HG03196 (cell line): Measurements from ENCODE around the gene SELENON.

Source experiments
- ATAC-seq: cut with Tn5 transposase; IDR thresholded peaks from one replicate; pipeline ENCODE4 v1.9.1; 2021; ENCODE audit not compliant: unreplicated experiment

The SELENON gene

DNA sequence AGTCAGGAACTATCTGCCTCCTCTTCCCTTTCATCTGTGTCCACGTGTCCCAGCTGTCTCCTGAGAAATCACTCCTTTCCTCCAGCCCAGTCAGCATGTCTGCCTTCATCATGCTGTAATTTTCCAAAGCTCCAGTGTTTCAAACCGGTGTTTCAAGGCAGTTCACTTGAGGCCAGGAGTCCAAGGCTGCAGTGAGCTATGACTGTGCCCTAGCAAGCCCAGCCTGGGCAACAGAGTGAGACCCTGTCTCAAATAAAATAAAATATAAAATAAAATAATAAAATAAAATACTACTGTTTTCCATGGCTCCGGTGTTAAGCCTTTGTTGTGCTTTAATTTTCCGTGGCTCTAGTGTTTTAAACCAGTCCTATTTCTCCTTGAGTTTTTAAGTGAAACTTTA, 7.9 kb upstream of the SELENON start:
- no peak for ATAC-seq

DNA sequence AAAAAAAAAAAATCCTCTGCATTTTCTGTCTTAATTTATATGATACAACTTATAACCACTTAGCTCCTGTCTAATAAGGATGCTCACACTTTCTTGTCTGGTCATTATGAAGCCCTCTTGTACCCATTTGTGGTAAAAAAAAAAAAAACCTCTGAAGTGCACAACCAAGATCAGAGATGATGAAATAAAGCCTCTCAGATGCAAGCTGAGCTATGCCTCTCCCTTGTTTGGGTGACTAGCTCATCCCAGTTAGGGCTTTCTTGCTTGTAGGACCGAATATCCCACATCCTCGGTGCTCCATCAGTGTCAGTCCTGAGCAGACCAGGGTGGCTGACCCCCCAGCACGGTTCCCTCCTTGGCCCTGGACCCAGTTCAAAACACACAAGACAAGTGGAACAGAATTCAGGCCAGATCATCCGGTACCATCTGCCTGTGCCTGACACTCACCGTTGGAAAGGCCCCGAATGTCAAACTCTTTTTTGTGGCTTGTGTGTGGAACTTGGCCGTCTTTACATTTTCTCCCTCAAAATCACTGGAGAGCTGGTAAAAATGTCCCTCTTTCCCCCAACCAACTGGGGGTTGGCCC, 6.3 kb upstream of the SELENON start:
- no peak for ATAC-seq

DNA sequence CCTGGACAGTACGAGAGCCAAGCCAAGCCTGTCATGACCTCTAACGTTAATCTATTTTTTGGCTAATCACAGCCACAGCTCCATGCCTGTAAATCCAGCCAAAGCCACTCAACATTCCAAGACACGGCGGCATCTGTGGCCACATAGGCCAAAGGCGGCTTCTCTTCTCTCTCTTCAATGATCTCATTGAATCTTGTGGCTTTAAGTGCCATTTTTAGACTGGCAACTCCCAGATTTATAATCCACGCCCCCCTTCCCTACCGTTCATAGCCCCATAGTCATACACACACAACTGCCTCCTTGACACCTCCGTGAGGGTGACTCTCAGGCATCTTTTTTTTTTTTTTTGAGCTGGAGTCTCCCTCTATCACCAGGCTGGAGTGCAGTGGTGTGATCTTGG, 5.7 kb upstream of the SELENON start:
- no peak for ATAC-seq

DNA sequence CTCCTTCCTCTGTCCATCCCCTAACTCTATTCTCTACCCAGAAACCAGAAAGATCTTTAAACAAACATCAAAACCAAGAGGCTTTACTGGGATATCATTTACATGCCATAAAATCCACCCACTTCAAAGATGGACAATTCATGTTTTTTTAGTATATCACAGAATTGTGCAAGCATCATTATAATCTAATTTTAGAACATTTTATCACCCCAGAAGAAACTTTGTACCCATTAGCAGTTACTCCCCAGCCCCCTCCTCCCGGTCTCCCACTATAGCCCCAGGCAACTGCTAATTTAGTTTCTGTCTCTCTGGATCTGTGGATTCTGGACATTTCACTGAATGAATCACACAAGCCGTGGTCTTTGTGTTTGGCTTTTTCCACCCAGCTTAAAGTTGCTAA, 4.8 kb upstream of the SELENON start:
- no peak for ATAC-seq

DNA sequence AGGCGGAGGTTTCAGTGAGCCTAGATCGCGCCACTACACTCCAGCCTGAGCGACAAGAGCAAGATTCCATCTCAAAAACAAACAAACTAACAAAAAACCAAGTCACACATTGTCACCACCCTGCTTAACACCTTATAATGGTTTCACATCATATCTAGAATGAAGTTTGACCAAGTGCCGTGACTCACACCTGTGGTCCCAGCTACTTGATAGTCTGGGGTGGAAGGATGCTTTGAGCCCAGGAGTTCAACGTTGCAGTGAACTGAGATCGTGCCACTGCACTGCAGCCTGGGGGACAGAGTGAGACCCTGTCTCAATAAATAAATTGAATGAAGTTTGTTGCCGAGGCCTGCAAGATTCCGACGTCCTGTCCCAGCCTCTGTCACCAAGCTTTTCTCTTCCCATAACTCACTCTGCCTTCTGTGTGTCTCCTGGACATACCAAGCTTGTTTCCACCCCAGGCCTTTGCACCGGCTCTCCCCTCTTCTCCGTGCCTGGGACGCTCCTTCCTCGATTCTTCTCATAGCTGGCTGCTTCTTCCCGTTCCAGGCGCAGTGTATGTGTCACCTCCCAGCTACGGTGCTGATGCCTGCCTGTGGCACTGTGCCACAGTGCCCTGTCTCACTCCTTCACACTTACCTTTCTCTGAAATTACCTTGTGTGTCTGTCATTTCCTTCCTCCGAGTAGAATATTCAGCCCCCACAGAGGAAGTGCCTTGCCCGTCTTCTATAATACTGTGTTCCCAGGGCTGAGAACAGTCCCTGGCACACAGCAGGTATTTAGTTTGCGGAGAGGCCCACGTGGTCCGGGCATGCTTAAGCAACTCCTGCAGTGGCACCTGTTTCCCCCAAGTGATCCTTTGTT, 3.8 kb upstream of the SELENON start:
- ATAC-seq = no peak

DNA sequence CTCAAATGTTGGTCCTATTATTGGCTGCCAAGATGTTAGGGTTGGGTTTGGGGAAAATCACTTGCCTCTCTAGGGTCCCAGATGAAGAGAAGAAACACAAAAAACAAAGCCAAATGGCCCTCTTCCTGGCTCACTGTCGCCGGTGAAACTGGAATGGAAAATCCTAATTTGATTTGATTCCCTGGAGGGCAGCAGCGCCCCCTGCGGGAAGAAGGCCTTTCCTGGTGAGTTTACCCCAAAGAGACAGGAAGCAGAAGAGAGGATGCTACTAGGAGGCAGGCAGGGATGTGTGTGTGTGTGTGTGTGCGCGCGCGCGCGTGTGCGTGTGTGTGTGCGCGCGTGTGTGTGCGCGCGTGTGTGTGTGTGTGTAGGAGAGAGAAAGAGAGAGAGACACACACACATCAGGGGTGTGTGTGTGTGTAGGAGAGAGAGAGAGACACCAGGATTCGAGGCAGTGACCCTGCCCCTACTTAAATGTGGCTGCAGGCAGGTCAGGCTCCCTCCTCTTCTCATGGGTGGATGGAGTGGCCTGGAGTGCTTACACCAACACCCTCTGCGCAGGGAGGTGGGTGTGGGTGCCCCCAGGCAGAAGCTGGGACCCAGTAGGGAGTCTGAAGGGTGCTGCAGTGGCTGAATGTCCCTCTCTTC, 3.1 kb upstream of the SELENON start:
- ATAC-seq = no peak

DNA sequence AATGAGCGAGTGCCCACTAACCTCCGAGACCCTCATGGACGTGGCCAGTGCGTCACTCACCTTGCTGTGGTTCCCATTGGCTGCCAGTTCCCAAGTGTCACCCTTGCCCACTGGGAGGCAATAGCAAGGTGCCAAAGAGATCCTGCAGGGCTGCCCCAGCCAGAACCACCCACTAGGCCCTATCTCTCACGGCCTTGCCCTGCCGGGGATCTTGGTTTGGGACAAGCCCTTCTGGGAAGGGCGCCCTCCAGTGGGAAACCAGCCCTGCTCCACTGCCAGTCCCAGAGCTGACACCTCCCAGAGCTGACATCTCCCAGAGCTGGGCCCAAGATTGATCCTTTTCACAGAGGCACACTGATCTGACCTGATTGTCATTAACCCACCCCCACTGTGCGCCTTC, 2.1 kb upstream of the SELENON start:
- ATAC-seq = no peak

DNA sequence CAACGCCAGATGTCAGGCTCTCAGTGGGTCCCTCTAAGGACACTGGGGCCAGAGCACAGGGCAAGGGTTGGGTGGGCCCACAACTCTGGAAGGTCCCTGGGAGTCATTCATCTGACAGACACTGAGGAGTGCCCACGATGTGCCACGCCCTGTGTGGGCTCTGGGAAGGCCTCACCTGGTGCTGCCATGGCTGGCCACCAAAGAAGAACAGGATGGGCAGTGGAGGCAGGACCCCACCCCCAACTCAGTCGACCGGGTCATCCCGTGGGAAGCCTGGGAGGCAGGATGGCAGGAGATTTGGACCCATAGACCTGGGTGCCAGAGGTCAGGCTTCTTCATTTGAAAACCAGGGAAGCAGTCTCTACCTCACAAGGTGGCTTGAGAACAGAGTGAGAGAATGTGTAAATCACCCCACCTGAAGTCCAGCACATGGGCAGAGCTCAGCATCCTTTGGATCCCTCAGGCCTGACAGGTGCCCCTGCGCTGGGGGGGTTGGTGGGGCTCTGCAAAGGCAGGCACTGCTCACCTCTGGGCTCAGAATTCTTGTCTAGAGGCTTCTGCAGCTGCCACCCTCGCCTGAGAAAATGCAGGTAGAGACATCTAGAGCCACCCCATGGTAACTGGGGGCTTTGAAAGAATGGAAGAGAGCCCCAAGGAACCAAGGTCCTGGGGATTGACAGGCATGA, 1.2 kb upstream of the SELENON start:
- ATAC-seq = no peak

DNA sequence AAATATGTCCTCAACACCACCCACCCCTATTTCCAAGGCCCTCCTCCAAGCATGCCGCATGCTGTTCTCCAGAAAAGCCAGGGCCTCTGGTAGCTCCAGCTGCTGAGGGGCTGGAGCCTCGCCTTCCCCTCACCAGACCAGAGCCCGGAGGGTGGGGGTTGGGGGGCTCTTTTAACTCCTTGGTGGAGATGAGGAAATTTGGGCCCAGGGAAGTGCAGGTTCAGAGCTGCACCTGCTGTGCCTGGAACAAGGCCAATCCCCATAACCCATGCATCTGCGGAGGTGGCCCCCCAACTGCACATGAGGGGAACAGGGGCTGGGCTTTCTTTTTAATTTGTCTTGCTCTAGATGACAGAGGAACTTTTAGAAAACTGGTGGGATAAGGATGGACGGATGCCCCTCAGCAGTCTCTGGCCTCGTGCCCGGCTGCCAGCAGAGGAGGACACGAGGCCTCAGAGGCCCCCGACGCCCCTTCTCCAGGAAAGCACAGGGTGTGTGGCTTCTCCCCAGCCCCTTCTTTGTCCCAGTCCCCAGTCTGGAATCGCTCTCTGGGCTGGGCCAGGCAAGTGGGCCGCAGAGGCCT, 550 bp upstream of the SELENON start:
- ATAC-seq = no peak

DNA sequence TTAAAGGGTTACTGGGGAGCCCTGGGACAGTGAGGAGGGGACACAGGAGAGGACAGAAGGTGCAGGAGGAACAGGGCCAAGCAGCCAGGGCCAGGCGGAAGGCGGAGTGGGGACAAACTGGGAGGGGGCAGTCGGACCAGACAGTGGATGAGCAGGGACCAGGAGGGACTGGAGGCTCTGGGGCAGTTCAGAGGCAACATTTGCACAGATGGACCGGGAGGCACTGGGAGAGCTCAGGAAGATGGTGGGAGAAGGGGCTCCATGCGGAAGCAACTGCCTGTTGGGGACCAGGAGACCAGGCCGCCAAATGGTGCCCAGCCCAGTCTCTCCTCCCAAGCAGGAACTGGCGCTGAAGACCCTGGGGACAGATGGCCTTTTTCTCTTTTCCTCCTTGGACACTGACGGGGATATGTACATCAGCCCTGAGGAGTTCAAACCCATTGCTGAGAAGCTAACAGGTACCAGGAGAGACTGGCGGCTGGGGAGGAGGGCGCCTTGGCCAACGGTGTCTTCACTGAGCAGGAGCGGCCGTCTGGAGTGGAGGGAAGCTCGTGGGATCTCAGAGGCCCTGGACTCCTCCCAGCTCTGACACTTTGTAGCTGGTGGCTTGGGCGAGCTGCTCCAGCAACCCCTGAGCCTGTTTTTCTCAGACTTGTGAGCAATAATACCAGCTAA, 847 bp downstream of the SELENON start:
- ATAC-seq = no peak

DNA sequence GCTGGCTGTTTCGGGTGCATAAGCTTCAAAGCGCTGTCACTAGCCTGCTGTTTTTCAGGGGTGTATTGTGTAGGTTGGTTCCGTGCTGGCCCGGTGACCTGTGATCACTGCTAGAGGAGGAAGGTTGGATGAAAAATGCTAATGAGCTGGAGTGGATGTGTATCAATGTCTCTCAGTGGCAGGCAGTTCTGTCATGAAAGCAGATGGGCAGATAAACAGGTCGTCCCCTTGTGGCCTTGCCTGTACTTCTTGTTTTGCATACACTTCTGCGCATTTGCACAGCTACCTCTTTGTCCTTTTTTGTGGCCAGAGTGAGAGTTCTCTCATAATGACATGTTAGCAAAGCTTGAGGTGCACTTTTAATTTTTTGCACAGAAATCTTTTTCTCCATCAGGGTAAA, 2.9 kb downstream of the SELENON start:
- no peak for ATAC-seq

DNA sequence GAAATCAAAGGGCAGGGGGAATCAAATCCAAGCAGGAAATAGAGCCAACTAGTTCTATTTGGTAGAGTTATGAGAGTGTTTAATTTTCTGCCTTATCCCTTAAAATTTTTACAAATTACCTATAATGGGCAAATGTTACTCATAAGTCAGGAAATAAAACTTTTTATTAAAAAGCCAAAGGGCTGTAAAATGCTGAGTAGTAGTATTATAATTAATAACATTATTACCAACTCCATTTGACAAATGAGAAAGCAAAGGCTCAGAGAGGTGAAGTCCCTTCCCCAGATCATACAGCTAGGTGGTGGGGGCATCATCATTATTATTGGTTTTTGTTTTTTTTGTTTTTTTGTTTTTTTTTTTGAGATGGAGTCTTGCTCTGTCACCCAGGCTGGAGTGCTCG, 3.4 kb downstream of the SELENON start:
- no peak for ATAC-seq

DNA sequence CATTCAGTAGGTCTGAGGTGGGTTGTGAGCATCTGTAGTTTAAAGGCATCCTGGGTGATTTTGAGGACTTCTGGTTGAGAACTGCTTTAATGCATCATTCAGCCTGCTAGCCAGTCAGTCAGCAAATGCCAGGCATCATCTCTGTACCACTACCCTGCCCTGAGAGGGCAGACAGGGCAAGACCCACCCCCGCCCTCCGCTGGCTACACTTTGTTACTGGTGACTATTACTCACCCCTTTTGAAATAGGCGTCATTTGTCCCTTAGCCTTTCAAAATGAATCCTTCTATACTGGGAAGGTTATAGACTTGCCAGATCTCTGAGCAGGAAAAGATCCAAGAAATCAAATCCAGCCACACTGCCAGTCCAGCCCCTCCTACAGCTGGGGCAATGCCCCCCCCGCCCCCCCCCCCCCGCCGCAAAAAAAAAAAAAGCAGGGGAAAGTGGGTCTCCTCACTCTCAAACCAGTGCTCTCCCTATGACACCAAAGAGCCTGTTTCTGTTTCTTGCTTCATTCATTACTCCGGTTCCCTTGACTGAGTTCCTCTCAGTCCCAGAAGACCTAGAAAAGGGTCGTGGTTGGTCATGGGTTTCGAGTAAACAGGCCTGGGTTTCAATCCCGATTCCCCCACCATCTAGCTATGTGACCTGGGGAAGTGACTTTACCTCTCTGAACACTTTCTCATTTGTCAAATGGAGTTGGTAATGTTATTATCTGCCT, 4.4 kb downstream of the SELENON start:
- ATAC-seq = no peak

DNA sequence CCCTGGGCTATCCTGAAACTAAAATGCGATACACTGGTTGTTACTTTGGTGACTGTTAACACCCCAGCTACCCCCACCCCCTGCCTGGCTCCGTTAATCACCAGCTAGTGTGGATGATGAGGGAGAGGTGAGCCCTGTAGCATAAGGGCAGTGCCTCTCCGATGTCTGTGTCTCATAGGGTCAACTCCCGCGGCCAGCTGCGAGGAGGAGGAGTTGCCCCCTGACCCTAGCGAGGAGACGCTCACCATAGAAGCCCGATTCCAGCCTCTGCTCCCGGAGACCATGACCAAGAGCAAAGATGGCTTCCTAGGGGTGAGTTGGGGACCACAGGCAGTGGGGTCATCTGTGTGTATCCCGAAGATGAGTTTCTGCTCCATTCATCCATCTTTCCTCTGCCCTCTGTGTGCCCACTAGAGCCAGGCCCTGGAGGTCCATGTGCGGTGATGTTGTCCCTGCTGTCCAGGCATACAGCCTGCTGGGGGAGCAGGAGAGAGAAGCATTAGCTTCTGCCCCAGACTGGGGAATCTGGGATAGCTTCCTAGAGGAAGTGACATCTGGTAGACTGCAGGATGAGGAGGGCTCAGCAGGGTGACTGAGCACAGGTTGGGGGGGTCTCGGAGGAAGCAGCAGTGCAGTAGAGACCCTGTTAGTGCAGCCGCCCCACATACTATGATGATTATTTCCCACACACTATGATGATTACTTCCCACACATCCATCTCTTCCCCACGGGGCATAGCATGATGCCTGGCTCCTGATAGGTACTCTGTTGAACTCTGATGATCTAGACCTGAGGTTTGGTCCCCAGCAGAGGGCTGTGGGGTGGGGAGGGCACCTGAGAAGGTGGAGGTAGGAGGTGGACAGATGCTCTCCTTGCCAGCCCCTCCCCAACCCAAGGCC, 5.2 kb downstream of the SELENON start:
- ATAC-seq = no peak

DNA sequence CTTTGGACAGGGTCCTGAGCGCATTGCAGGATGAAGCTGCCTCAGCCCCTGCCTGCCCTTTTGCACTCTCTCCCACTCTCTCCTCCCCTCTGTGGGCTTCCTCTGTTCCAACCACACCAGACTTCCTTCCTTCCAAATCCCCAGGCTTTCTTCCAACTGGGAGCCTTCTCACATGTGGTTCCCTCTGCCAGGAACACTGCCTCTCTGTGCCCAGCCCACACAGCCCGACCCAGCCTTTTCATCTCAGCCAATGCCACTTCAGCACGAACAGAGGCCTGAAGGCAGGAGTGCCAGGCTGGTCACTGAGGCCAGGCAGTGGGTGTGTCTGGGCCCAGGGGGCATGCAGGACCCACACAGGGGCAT, 5.9 kb downstream of the SELENON start:
- ATAC-seq = no peak

DNA sequence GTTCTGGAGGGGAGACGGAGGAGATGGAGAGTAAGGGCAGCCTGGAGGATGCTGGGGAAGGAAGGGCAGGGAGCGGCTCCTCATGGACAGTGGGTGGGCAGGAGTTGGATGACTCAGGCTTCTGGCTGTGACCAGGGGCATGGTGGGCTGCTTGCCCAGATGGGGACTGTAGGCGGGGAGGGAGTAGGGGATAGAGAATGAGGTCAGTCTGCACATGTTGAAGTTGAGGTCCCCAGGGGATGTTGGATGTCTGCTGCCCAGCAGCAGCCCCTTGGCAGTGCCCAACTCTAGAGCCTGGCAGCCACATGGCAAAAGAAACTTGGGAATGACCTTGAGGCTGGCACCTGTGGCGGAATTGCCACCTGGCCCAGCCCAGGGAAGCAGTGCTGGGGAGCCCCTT, 6.4 kb downstream of the SELENON start:
- no peak for ATAC-seq

DNA sequence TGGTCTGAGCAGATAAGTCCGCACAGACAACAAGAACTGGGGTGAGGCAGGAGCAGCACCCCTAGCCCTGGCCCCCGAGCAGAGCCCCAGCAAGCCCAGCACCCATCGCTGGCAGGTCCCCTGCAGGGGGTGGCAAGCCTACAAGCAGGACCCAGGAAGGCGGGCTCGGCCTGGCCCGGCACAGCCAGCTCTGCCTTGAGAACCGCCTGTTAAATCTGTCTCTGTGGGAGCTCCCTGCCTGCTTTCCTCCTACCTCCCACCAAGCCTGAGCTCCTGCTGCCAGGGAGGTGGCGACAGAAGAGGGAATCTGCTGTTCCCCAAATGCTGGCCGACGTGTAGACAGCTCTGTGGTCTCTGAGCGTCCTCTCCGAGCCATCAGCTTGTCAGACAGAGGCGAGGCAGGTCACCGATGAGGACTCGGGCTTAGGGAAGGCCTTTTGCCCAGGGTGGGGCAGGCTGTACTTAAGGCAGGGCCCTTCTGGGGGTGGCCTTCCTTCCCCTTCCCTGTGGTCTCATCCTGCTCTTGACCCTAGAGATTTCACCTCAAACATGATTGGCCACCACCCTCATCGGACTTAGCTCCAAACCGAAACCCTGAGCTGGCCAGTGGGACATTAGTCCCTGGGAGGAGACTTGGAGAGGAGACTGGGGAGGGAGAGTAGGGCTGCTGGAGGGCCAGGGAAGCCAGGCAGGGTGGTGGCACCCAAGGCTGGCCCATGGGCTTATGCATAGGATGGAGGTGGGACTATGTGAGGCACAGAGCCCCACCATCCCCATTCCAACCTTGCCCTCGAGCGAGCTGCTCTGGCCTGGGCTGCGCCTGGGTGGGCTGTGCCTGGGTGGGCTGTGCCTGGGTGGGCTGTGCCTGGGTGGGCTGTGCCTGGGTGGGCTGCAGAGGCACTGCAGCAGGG, 7.7 kb downstream of the SELENON start:
- ATAC-seq = no peak
